Right ventricle myocardium inferior (tissue), 1 donor: ENCODE results near the gene ASB18. TPM values are rescaled to one million over a fixed set of nuclear protein-coding genes. Genes with fewer than 3 reads are reported as not detected.

Experiments used
- ATAC-seq: fragments of 200-7000 bp; cut with Tn5 transposase; one replicate; pipeline ENCODE4 v1.9.1; 2020; ENCODE audit warnings: mild to moderate bottlenecking, moderate library complexity
- DNase-seq: peaks from one replicate; pipeline ENCODE4 v3.0.0; 2021; ENCODE audit errors: missing footprints
- intact Hi-C: fragments of 100-400 bp; cut with DNase I; formaldehyde crosslinking; loops from one replicate; pipeline ENCODE4 v1.11.0; 2022
- total RNA-seq: library from RNA; stranded (reverse); fragmentation: NEBNext Ultra II Directional; extraction: Animal tissue kit (Norgen Biotek cat#: 25700); gene quantifications from one replicate; pipeline ENCODE4 v1.2.1, GENCODE V29; 2021
- donor health status: DM: no; HTN: yes; CAD: no; lungs with severe emphysema.

ASB18 gene
- total RNA-seq, 1 donor from 2014 or later: 4.6 TPM

DNA sequence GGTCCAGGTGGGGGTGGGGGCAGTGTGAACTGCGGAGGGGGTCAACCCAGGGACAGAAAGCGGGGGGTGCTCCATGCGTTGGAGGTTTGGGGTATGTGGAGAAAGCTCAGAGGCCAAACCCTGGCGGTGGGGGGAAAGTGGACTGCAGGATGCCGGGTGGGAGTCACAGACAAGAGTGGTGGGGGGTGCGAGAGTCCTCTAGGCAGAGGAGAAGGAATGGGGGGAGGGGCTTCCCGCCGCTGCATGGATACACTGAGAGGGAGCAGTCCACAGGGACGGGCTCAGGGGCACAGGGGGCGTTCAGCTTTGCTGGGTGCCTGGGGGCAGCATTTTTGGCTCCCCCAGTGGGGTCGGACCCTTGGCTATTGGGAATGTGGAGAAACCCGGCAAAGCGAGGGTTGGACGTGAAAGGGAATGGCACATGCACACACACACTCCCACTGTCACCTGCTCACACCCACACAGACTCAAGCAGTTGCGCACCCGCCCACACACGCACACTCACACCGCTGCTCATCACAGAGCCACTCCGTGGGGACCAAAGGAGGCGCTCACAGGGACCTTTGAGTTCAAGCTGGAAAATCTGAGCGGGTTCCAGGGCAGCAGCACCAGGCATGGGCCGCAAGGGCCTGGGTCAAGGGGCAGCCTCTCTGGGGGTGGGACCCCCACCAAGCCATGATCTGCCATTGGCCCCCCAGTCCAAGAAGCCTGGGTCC lies 103.7 kb downstream of the ASB18 start:
- intact Hi-C loops: no loop called here
- no peak for ATAC-seq
- DNase-seq: no peak

DNA sequence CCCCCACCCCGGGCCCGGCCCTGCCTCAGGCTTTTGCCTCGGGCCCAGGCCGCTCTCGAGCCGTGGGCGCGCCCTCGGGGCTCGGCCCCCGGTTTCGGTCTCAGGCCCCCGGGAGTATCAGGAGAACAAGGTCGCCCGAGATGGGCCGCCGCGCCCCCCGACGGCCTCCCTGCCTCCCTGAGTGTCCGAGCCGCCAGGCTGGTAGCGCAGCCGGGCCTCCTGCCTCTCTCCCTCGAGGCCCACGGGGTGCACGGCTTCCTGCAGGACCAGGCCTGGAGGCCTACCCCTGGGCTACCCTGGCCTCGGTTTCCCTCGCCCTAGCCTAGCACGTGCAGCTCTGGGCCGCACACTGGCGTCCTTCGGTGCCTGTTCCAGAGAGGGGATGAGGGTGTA lies 104.4 kb downstream of the ASB18 start:
- intact Hi-C loops: no loop called here
- DNase-seq: no peak

DNA sequence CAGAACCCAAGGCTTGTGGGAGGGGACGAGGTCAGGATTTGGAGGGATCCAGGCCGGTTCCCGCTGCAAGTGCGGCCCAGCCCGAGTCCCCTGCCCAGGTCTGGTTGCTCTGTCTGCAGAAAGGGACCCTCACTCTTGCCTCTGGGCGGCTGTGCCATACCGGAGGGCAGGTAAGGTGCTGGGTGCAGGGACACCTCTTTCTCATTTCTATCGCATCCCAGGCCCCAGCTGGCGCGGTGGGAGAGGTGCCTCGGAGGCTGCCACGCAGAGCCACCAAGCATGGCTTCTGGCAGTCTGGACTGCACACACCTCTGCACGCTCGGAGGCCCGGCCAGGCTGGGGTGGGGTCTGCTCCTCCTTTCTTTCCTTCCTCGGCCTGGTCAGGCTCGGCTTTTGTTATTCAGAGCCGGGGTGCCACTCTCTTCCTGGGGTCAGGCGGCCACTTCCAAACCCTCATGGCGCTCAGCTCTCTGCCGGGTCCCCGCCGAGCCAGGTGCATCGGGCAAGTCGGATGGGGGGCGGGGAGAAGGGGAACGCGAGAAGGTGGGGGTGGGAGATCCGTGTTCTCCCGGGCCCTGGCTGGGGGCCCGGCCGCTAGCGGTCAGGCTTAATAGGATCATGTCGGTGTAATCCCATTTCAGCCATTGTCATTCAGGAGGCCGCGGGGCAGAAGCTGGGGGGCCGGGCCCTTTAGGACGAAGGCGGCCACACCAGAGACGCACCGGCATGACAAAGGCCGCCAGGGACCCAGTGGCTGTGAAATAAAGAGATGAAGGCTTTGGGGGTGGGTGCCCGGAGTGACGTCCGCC lies 105.0 kb downstream of the ASB18 start:
- intact Hi-C loops: no loop called here
- ATAC-seq (no peak), DNase-seq (no peak)

More for the DNA sequence above, 104.4 kb downstream of the ASB18 start:
- ATAC-seq: no peak

DNA sequence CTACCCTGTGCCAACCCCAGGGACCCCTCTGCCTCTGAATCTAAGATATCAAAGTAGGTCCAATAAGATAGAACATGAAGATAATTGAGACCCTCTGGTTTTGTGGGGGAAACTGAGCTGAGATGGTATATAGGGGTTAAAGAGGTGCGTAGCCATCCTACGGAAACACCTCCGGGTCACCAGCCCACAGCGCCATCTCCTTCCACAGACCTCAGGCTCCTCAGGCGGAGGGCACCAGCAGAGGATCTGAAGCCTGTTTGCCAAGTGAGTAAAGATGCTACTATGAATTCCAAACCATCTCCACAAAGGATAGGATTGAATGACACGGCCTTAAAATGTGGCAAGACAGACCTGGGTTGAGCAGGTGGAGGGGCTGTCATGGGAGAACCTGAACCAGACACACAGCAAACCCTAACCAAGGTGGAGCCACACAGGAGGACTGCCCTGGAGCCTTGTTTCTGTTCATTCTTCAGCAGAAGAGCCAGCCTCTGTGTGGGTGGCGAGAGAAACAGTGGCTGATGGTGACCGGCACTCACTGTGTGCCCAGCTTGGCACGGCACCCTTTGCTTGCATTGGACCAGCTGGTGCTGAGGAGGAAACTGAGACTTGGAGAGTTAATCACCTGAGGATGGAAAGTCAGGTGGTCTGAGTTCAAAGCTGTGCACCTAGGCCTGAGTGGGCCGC lies 106.2 kb downstream of the ASB18 start:
- intact Hi-C loops: no loop called here
- no peak for DNase-seq
- ATAC-seq: no peak

DNA sequence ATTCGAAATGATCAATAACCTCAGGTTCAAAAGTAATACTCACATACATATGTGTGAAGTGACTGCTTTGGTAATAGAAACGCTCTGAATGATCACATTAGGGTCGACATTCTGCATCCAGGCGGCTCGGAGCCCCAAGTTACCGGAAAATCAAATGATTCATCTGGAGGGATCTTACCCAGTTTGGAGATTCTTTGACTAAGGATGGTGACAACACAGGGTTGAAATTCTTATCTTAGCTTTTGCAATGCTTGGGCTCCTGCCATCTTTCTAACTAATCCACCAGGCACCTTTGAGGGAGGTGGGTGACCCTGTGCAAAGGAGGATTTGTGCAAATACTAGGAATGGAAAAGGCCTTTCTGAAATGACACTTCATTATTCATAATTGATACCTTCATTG lies 106.8 kb downstream of the ASB18 start:
- no peak for ATAC-seq
- DNase-seq: no peak
- intact Hi-C loops: no loop called here

DNA sequence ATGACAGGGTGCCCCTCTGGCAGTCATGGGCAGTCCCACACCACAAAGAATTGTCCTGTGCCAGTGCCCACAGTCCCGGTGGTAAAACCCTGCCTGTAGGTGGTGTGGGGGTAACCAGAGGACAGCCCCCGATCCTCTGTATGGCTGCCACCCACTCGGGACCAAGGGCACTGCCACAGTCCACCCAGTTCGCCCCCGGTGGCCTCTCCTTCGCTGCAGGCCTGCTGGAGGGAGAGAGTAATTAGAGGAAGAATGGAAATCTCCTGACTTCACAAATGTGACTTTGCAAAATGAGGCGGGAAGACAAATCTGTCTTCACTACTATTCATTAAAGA lies 107.4 kb downstream of the ASB18 start:
- DNase-seq: no peak
- intact Hi-C loops: no loop called here
- no peak for ATAC-seq

DNA sequence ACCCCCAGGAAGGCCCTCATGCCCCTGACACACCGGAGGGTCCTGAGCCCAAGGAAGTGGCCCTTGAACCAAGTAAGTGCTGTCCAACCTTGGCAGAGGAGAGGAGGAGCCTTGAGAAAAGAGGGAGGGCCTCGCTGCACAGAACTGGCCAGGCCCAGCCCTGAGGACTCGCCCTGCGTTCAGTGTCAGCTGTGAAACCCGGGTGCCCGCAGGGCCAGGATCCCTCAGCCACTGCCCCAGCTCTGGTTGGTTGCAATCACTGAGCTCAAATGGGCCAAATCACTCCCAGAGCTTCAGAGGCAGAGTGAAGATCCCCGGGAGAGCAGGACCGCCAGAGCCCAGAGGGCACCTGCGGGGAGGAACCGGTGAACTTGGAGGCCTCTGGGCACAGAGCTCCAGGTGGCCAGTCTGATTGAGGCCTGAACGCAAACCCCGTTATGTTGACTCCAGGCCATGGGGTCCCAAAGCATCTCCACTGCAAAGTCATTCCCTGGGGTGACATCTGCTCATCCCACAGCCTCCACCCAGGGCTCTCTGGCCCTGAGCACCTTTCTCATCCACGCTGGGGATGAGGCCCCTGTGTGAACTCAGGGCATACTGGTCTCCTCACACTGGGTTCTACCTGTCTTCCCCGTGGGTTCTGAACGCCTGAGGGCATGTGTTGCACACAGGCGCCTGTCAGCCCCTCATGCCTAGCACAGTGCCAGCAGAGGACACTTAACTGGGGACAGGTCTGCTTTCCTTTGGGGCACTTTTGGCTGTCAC lies 107.9 kb downstream of the ASB18 start:
- no peak for ATAC-seq
- DNase-seq: no peak
- intact Hi-C loops: no loop called here

DNA sequence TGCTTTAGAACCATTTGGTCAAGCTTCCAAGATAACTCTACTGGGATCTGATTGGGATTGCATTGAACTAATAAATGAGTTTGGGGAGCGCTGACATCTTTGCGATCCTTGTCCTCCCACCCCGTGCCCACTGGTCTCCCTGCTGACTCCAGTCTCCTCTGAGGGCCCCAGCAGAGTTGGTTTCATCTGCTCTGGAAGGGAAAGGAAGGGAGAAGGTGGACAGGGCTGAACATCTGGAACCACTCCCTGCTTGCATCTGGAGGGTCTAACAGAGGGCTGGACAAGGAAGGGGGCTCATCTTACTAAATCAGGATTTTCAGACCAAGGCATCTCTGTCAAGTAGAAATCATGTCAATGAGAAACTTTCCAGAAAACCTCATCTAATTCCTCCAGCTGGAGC lies 108.8 kb downstream of the ASB18 start:
- intact Hi-C loops: no loop called here
- no peak for DNase-seq
- ATAC-seq: no peak

DNA sequence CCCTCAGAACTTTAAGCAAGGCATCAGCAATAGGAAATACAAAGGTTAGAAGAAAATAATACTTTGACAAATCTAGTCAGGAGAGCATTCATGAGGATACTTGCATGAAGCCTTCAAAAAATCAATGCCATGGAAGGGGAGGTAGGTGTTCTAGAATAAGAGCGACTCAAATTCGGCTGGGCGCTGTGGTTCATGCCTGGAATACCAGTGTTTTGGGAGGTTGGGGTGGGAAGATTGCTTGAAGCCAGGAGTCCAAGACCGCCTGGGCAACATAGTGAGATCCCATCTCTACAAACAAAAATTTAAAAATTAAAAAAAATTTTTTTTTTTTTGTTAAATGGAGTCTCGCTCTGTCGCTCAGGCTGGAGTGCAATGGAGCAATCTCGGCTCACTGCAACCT lies 117.8 kb downstream of the ASB18 start:
- no peak for ATAC-seq
- no peak for DNase-seq
- intact Hi-C loops: no loop called here

DNA sequence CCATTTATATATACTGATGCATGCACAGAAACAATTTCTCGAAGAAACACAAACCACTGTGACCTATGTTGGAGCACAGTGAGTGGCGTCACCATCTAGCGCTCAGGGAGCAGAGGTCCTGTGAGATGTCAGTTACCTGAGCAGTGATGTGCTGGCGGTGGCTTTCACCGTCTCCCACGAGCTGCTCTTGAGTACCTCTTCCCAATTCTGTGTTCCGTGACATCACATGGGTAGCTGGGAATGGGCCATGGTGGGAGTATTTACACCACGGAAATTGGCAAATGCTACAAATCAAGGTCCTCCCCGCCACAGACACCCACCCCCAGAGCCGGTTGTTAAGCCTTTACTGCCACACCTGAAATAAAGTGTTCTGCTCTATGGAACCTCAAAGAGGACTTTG lies 120.4 kb downstream of the ASB18 start:
- no peak for DNase-seq
- ATAC-seq: no peak
- intact Hi-C loops: no loop called here

Other genes starting within 250 kb of the ASB18 start
- gene GBX2, start 96.0 kb downstream of the ASB18 start, total RNA-seq: not detected